Stimulated activated CD8-positive, alpha-beta memory T cell treated with anti-CD3 and anti-CD28 coated beads, Interleukin-12 subunit alpha, Interleukin-12 subunit beta, amount 100 ng/mL, for 1 hour (primary cell): ENCODE measurements around the gene SPARCL1.
"Not testable (repeated sequence)": the region's sequence is repeated elsewhere in the genome, so short reads cannot be mapped to it uniquely, and the experiment has no call there.

Experiments
- DNase-seq: peaks from one replicate; pipeline ENCODE4 v3.0.0-alpha.2; 2020; ENCODE audit warnings: low read depth

Gene SPARCL1

GRCh38 chr4:87500092-87500462 is 29.1 kb downstream of the SPARCL1 start:
- no peak for DNase-seq

- DNase-seq: no peak
Observed at GRCh38 chr4:87499403-87500091, 29.6 kb downstream of the SPARCL1 start.

- no peak for DNase-seq
Observed at GRCh38 chr4:87498446-87498900, 30.7 kb downstream of the SPARCL1 start.

- DNase-seq: no peak
Observed at GRCh38 chr4:87497578-87497977, 31.6 kb downstream of the SPARCL1 start.

- no peak for DNase-seq
Observed at GRCh38 chr4:87497159-87497558, 32.0 kb downstream of the SPARCL1 start.

- DNase-seq: no peak
Observed at GRCh38 chr4:87493115-87493514, 36.1 kb downstream of the SPARCL1 start.

- DNase-seq: not testable (repeated sequence)
Observed at GRCh38 chr4:87491851-87492250, 37.3 kb downstream of the SPARCL1 start.

- no peak for DNase-seq
Observed at GRCh38 chr4:87491436-87491835, 37.7 kb downstream of the SPARCL1 start.

- no peak for DNase-seq
Observed at GRCh38 chr4:87490664-87491369, 38.4 kb downstream of the SPARCL1 start.

- no peak for DNase-seq
Observed at GRCh38 chr4:87489678-87490077, 39.5 kb downstream of the SPARCL1 start.

GRCh38 chr4:87488666-87489065 is 40.5 kb downstream of the SPARCL1 start:
- not testable (repeated sequence) for DNase-seq

- not testable (repeated sequence) for DNase-seq
Observed at GRCh38 chr4:87483247-87483646, 45.9 kb downstream of the SPARCL1 start.

GRCh38 chr4:87481377-87481776 is 47.8 kb downstream of the SPARCL1 start:
- no peak for DNase-seq

- DNase-seq: no peak
Observed at GRCh38 chr4:87478732-87479250, 50.4 kb downstream of the SPARCL1 start.

- no peak for DNase-seq
Observed at GRCh38 chr4:87476934-87477333, 52.2 kb downstream of the SPARCL1 start.

- no peak for DNase-seq
Observed at GRCh38 chr4:87469390-87469789, 59.8 kb downstream of the SPARCL1 start.

- DNase-seq: no peak
Observed at GRCh38 chr4:87465739-87466366, 63.3 kb downstream of the SPARCL1 start.

- no peak for DNase-seq
Observed at GRCh38 chr4:87462102-87462501, 67.1 kb downstream of the SPARCL1 start.

GRCh38 chr4:87461281-87461700 is 67.9 kb downstream of the SPARCL1 start:
- DNase-seq: no peak

GRCh38 chr4:87458913-87459312 is 70.3 kb downstream of the SPARCL1 start:
- DNase-seq: no peak

GRCh38 chr4:87451537-87451936 is 77.6 kb downstream of the SPARCL1 start:
- no peak for DNase-seq

- not testable (repeated sequence) for DNase-seq
Observed at GRCh38 chr4:87446375-87446774, 82.8 kb downstream of the SPARCL1 start.

- DNase-seq: no peak
Observed at GRCh38 chr4:87445964-87446363, 83.2 kb downstream of the SPARCL1 start.
